Hepatocyte (in vitro differentiated cells): Measurements from ENCODE around the gene SPATA2. TPM values are rescaled to one million over a fixed set of nuclear protein-coding genes. Genes with fewer than 3 reads are reported as not detected.

Experiments
- DNase-seq: peaks from one replicate; pipeline ENCODE4 v3.0.0-alpha.2; 2016; ENCODE audit warnings: low spot score
- H2AFZ ChIP-seq: fragments of 200-600 bp; sonication (generic); 2 replicates; pipeline ENCODE4 v1.6.0; 2016; ENCODE audit warnings: antibody characterized with exemption, mild to moderate bottlenecking
- H3K27ac ChIP-seq: fragments of 200-600 bp; sonication (generic); 2 replicates; pipeline ENCODE4 v1.5.1; 2016; ENCODE audit warnings: mild to moderate bottlenecking
- H3K27me3 ChIP-seq: fragments of 200-600 bp; sonication (generic); 2 replicates; pipeline ENCODE4 v1.6.1; 2016
- H3K36me3 ChIP-seq: fragments of 200-600 bp; sonication (generic); replicated peaks from 2 replicates; pipeline ENCODE4 v1.5.1; 2016; ENCODE audit warnings: low read depth; ENCODE audit not compliant: insufficient read depth
- H3K4me1 ChIP-seq: fragments of 200-600 bp; sonication (generic); 2 replicates; pipeline ENCODE4 v1.5.1; 2016; ENCODE audit warnings: mild to moderate bottlenecking, moderate library complexity; ENCODE audit not compliant: insufficient read depth
- H3K4me2 ChIP-seq: fragments of 200-600 bp; sonication (generic); 2 replicates; pipeline ENCODE4 v1.6.0; 2016
- H3K4me3 ChIP-seq: fragments of 200-600 bp; sonication (generic); 2 replicates; pipeline ENCODE4 v1.5.1; 2016; ENCODE audit warnings: mild to moderate bottlenecking
- H3K79me2 ChIP-seq: fragments of 200-600 bp; sonication (generic); 2 replicates; pipeline ENCODE4 v1.6.0; 2017; ENCODE audit warnings: mild to moderate bottlenecking
- H3K9me2 ChIP-seq: fragments of 200-600 bp; sonication (generic); replicated peaks from 2 replicates; pipeline ENCODE4 v1.6.0; 2017; ENCODE audit warnings: mild to moderate bottlenecking; ENCODE audit not compliant: insufficient read depth
- H3K9me3 ChIP-seq: fragments of 200-600 bp; sonication (generic); 2 replicates; pipeline ENCODE4 v1.5.1; 2016; ENCODE audit warnings: low read depth, mild to moderate bottlenecking
- H4K20me1 ChIP-seq: fragments of 200-600 bp; sonication (generic); 2 replicates; pipeline ENCODE4 v1.6.0; 2016; ENCODE audit warnings: mild to moderate bottlenecking; ENCODE audit not compliant: insufficient read depth, poor library complexity, severe bottlenecking
- EZH2 ChIP-seq: fragments of 200-600 bp; sonication (generic); IDR thresholded peaks from 2 replicates; pipeline ENCODE4 v1.6.1; 2016; ENCODE audit warnings: antibody characterized with exemption, mild to moderate bottlenecking, borderline replicate concordance
- EZH2phosphoT487 ChIP-seq: fragments of 200-600 bp; sonication (generic); IDR thresholded peaks from one replicate; pipeline ENCODE4 v1.6.1; 2018; ENCODE audit warnings: antibody characterized with exemption, mild to moderate bottlenecking, low read depth, moderate library complexity; ENCODE audit not compliant: unreplicated experiment, severe bottlenecking
- WGBS: methylation state at CpG from one replicate; pipeline ENCODE4 v1.1.6; 2016; ENCODE audit warnings: low lambda C conversion rate; ENCODE audit errors: missing lambda C conversion rate; 5-methylcytosine and 5-hydroxymethylcytosine counted together
- polyA plus RNA-seq: library from polyadenylated mRNA; unstranded; fragments of >200 nt; fragmentation: Nextera tagmentation; extraction: Ambion mirVana; gene quantifications from 2 replicates; pipeline ENCODE4 v1.2.1, GENCODE V29; 2016
- total RNA-seq: library from RNA; depleted of rRNA; stranded (reverse); fragments of >200 nt; gene quantifications from 2 replicates; pipeline ENCODE4 v1.2.3, GENCODE V29; 2014
- TF ChIP-seq, protein P1 (sequence below): fragments of 200-600 bp; sonication (generic); IDR thresholded peaks from 2 replicates; pipeline ENCODE4 v1.5.1; 2016; ENCODE audit warnings: antibody characterized with exemption, mild to moderate bottlenecking; ENCODE audit not compliant: poor library complexity

The SPATA2 gene
- total and polyA plus RNA-seq, 2 experiments from 2014 or later: 5.9 to 9.6 TPM

DNA sequence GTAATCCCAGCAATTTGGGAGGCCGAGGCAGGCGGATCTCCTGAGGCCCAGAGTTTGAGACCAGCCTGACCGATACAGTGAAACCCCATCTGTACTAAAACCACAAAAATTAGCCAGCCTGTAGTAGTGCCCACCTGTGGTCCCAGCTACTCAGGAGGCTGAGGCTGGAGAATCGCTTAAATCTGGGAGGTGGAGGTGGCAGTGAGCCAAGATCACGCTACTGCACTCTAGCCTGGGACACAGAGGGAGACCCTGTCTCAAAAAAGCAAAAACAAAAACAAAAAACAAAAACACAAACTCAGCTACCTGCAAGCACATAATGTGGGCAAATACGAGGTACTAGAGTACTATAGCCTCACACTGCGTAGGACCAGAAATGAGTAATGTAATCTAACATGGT, 3.7 kb upstream of the SPATA2 start:
- Histone ChIP-seq H3K9me2 (no peaks in the 10 kb centered on the region), H3K27ac (no peak overlapping the region), H2AFZ (no peak overlapping the region), H3K9me3 (no peaks in the 10 kb centered on the region), H4K20me1 (no peaks in the 10 kb centered on the region), H3K4me2 (no peak overlapping the region), H3K4me1 (peaks cover 22% of the 10 kb centered on the region), H3K79me2 (peaks cover 12% of the 10 kb centered on the region), H3K36me3 (no peaks in the 10 kb centered on the region), H3K4me3 (no peak overlapping the region), H3K27me3 (no peaks in the 10 kb centered on the region)
- WGBS: 73% methylated on average over 7 of the region's 7 CpGs
- TF ChIP-seq EZH2phosphoT487: no peak
- TF ChIP-seq, protein P1, sequence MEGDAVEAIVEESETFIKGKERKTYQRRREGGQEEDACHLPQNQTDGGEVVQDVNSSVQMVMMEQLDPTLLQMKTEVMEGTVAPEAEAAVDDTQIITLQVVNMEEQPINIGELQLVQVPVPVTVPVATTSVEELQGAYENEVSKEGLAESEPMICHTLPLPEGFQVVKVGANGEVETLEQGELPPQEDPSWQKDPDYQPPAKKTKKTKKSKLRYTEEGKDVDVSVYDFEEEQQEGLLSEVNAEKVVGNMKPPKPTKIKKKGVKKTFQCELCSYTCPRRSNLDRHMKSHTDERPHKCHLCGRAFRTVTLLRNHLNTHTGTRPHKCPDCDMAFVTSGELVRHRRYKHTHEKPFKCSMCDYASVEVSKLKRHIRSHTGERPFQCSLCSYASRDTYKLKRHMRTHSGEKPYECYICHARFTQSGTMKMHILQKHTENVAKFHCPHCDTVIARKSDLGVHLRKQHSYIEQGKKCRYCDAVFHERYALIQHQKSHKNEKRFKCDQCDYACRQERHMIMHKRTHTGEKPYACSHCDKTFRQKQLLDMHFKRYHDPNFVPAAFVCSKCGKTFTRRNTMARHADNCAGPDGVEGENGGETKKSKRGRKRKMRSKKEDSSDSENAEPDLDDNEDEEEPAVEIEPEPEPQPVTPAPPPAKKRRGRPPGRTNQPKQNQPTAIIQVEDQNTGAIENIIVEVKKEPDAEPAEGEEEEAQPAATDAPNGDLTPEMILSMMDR: no peak
- no peak for TF ChIP-seq EZH2
- no peak for DNase-seq

DNA sequence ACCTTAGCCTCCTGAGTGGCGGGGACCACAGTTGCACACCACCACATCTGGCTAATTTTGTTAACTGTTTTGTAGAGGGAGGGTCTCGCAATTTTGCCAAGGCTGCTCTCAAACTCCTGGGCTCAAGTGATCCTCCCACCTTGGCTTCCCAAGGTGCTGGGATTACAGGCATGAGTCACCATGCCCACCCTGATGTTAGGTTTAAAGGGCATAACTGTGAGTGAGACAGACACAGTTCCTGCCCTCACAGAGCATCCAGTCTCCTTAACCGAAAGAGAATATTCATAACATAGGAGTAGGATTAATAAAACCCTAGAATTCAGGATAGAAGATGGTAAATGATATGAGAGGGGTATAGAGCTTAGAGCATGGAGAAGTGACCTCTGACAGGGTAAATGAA, 3.1 kb upstream of the SPATA2 start:
- no peak for DNase-seq
- TF ChIP-seq, protein P1: no peak
- no peak for TF ChIP-seq EZH2
- no peak for TF ChIP-seq EZH2phosphoT487
- H3K27ac ChIP-seq: peak overlapping the region; percentile 99
- no peaks in the 10 kb centered on the region for H3K27me3 ChIP-seq
- no peaks in the 10 kb centered on the region for H3K9me3 ChIP-seq
- no peak overlapping the region for H3K4me2 ChIP-seq
- H3K79me2 ChIP-seq: peaks cover 18% of the 10 kb centered on the region
- no peaks in the 10 kb centered on the region for H3K9me2 ChIP-seq
- no peaks in the 10 kb centered on the region for H3K36me3 ChIP-seq
- H2AFZ ChIP-seq: no peak overlapping the region
- whole genome bisulfite sequencing: 89% methylated on average over 3 of the region's 3 CpGs
- no peak overlapping the region for H3K4me3 ChIP-seq
- H3K4me1 ChIP-seq: peaks cover 23% of the 10 kb centered on the region
- H4K20me1 ChIP-seq: no peaks in the 10 kb centered on the region

- H3K27ac ChIP-seq: peak overlapping the region; percentile 99
Measured at GRCh38 chr20:49916146-49917002, 1.0 kb upstream of the SPATA2 start.

More at GRCh38 chr20:49916146-49917002, 1.0 kb upstream of the SPATA2 start:
- DNase-seq: peak; percentile 85
- TF ChIP-seq, protein P1: no peak
- Histone ChIP-seq H2AFZ (peak overlapping the region; percentile 72), H3K4me3 (no peak overlapping the region), H3K27me3 (no peaks in the 10 kb centered on the region), H3K79me2 (peaks cover 39% of the 10 kb centered on the region), H3K36me3 (no peaks in the 10 kb centered on the region), H3K9me2 (no peaks in the 10 kb centered on the region), H4K20me1 (no peaks in the 10 kb centered on the region), H3K4me1 (peaks cover 23% of the 10 kb centered on the region), H3K9me3 (no peaks in the 10 kb centered on the region), H3K4me2 (peak overlapping the region; percentile 97)
- 51% methylated on average over 19 of the region's 19 CpGs for WGBS
